ENCODE data around the gene ARGLU1. TPM values are rescaled to one million over a fixed set of nuclear protein-coding genes. Genes with fewer than 3 reads are reported as not detected.

Gene ARGLU1
- total RNA-seq, 1 donor from 2014 or later: 242 TPM

- H3K4me3 Mint-ChIP-seq (ENCODE audit: unreplicated experiment): no peak overlapping the region
- H3K27ac Mint-ChIP-seq (ENCODE audit: unreplicated experiment): no peak overlapping the region
- no peaks in the 10 kb centered on the region for H3K9me3 Mint-ChIP-seq (ENCODE audit: unreplicated experiment)
- no peaks in the 10 kb centered on the region for H3K36me3 Mint-ChIP-seq (ENCODE audit: low read depth, unreplicated experiment)
- no peak for DNase-seq (ENCODE audit: low spot score)
- H3K27me3 Mint-ChIP-seq (ENCODE audit: unreplicated experiment): peaks cover 10% of the 10 kb centered on the region
- H3K4me1 Mint-ChIP-seq (ENCODE audit: unreplicated experiment): no peaks in the 10 kb centered on the region
- TF ChIP-seq CTCF (IDR thresholded peaks at IDR 0.05; ENCODE audit: unreplicated experiment): no peak
Measured at GRCh38 chr13:106599875-106600797, 32.2 kb upstream of the ARGLU1 start.

- Mint-ChIP-seq H3K9me3 (ENCODE audit: unreplicated experiment) (no peaks in the 10 kb centered on the region), H3K4me1 (ENCODE audit: unreplicated experiment) (no peaks in the 10 kb centered on the region), H3K27me3 (ENCODE audit: unreplicated experiment) (peaks cover 9% of the 10 kb centered on the region), H3K4me3 (ENCODE audit: unreplicated experiment) (no peak overlapping the region), H3K27ac (ENCODE audit: unreplicated experiment) (no peak overlapping the region), H3K36me3 (ENCODE audit: low read depth, unreplicated experiment) (no peaks in the 10 kb centered on the region)
- TF ChIP-seq CTCF (IDR thresholded peaks at IDR 0.05; ENCODE audit: unreplicated experiment): no peak
- DNase-seq (ENCODE audit: low spot score): no peak
Measured at GRCh38 chr13:106597749-106598395, 29.9 kb upstream of the ARGLU1 start.

GRCh38 chr13:106597186-106597585 lies 29.2 kb upstream of the ARGLU1 start:
- Mint-ChIP-seq H3K36me3 (ENCODE audit: low read depth, unreplicated experiment) (no peaks in the 10 kb centered on the region), H3K4me1 (ENCODE audit: unreplicated experiment) (no peaks in the 10 kb centered on the region), H3K27me3 (ENCODE audit: unreplicated experiment) (peaks cover 9% of the 10 kb centered on the region), H3K4me3 (ENCODE audit: unreplicated experiment) (no peak overlapping the region), H3K27ac (ENCODE audit: unreplicated experiment) (no peak overlapping the region), H3K9me3 (ENCODE audit: unreplicated experiment) (no peaks in the 10 kb centered on the region)
- no peak for TF ChIP-seq CTCF (IDR thresholded peaks at IDR 0.05; ENCODE audit: unreplicated experiment)
- no peak for DNase-seq (ENCODE audit: low spot score)

GRCh38 chr13:106596275-106596937 lies 28.5 kb upstream of the ARGLU1 start:
- no peaks in the 10 kb centered on the region for H3K36me3 Mint-ChIP-seq (ENCODE audit: low read depth, unreplicated experiment)
- no peaks in the 10 kb centered on the region for H3K4me1 Mint-ChIP-seq (ENCODE audit: unreplicated experiment)
- peaks cover 9% of the 10 kb centered on the region for H3K27me3 Mint-ChIP-seq (ENCODE audit: unreplicated experiment)
- no peaks in the 10 kb centered on the region for H3K9me3 Mint-ChIP-seq (ENCODE audit: unreplicated experiment)
- no peak overlapping the region for H3K4me3 Mint-ChIP-seq (ENCODE audit: unreplicated experiment)
- no peak for DNase-seq (ENCODE audit: low spot score)
- TF ChIP-seq CTCF (IDR thresholded peaks at IDR 0.05; ENCODE audit: unreplicated experiment): no peak
- no peak overlapping the region for H3K27ac Mint-ChIP-seq (ENCODE audit: unreplicated experiment)
